Endothelial cell of umbilical vein (primary cell): ENCODE data around the gene LIPM. TPM values are rescaled to one million over a fixed set of nuclear protein-coding genes. Genes with fewer than 3 reads are reported as not detected.

Experiments used
- BruUV-seq: library from RNA; stranded (reverse); fragments of 400-500 nt; replicated peaks from 2 replicates; lab custom pipeline; 2021; lab: Mats Ljungman, UMichigan
- CTCF ChIA-PET: fragments of 300-600, 350-600 bp; sonication (Branson Sonifier 250); formaldehyde crosslinking; loops from one replicate; lab custom pipeline; 2021; ENCODE audit warnings: antibody characterized with exemption, inconsistent platforms; lab: Charles Lee
- POLR2A ChIA-PET: fragments of 300-600, 350-600 bp; sonication (Branson Sonifier 250); formaldehyde crosslinking; loops from one replicate; lab custom pipeline; 2021; ENCODE audit warnings: antibody characterized with exemption, inconsistent platforms; lab: Charles Lee
- DNase-seq: peaks from one replicate; pipeline ENCODE4 v3.0.0-alpha.2; 2011; ENCODE audit warnings: low read depth, low spot score
- FAIRE-seq: peaks from 2 replicates; lab custom pipeline; 2011; peaks lifted over from hg19 to GRCh38; lab: Jason Lieb, UNC
- H2AFZ ChIP-seq: 2 replicates; pipeline ENCODE4 v1.6.0; 2012; ENCODE audit warnings: low read depth, low read length, control low read depth, inconsistent platforms
- H3K27ac ChIP-seq: 2 replicates; pipeline ENCODE4 v1.5.1; 2011; ENCODE audit warnings: low read depth, mild to moderate bottlenecking, control low read depth, low read length, moderate library complexity; ENCODE audit not compliant: insufficient read depth
- H3K27me3 ChIP-seq, 2 experiments: 2 replicates each; pipeline versions ENCODE4 v1.6.0 to v1.6.1; 2011; ENCODE audit warnings: low read length in 2 of 2, mixed read lengths in 1 of 2; ENCODE audit not compliant: control insufficient read depth in 2 of 2, insufficient read depth in 2 of 2
- H3K36me3 ChIP-seq, 2 experiments: 2 replicates in 1 of 2; 3 replicates in 1 of 2; pipeline ENCODE4 v1.5.1; 2011; ENCODE audit warnings: low read length in 2 of 2, mild to moderate bottlenecking in 1 of 2, moderate library complexity in 1 of 2; ENCODE audit not compliant: control insufficient read depth in 2 of 2, insufficient read depth in 2 of 2; ENCODE audit errors: extremely low read depth in 1 of 2
- H3K4me1 ChIP-seq: 3 replicates; pipeline ENCODE4 v1.5.1; 2011; ENCODE audit warnings: mild to moderate bottlenecking, low read length; ENCODE audit not compliant: control insufficient read depth, insufficient read depth; ENCODE audit errors: extremely low read depth
- H3K4me2 ChIP-seq: 2 replicates; pipeline ENCODE4 v1.6.1; 2011; ENCODE audit warnings: low read length, control low read depth, mixed read lengths; ENCODE audit not compliant: insufficient read depth
- H3K4me3 ChIP-seq, 3 experiments: fragments of 200-600 bp in 1 of 3; sonication (generic), shearing (Covaris generic) in 1 of 3; replicated peaks in 1 of 3; 2 replicates each; pipeline ENCODE4 v1.5.1; 2011 to 2016; ENCODE audit warnings: control low read depth in 3 of 3, low read length in 3 of 3, mild to moderate bottlenecking in 2 of 3, inconsistent platforms in 1 of 3, low read depth in 1 of 3, moderate library complexity in 1 of 3; ENCODE audit not compliant: insufficient read depth in 1 of 3
- H3K79me2 ChIP-seq: 2 replicates; pipeline ENCODE4 v1.6.0; 2012; ENCODE audit warnings: low read length, inconsistent platforms; ENCODE audit not compliant: control insufficient read depth, insufficient read depth
- H3K9ac ChIP-seq: replicated peaks from 2 replicates; pipeline ENCODE3; 2011; ENCODE audit warnings: low read length, control low read depth; ENCODE audit not compliant: insufficient read depth; ENCODE audit errors: extremely low read depth
- H3K9me1 ChIP-seq: replicated peaks from 3 replicates; pipeline ENCODE4 v1.6.0; 2011; ENCODE audit warnings: mild to moderate bottlenecking, low read length; ENCODE audit not compliant: control insufficient read depth, insufficient read depth; ENCODE audit errors: extremely low read depth
- H3K9me3 ChIP-seq: replicated peaks from 2 replicates; pipeline ENCODE4 v1.5.1; 2012; ENCODE audit warnings: low read length, inconsistent platforms; ENCODE audit not compliant: control insufficient read depth, insufficient read depth
- H4K20me1 ChIP-seq: replicated peaks from 2 replicates; pipeline ENCODE3; 2011; ENCODE audit warnings: mild to moderate bottlenecking, low read length; ENCODE audit not compliant: control insufficient read depth, insufficient read depth; ENCODE audit errors: extremely low read depth
- CTCF ChIP-seq, 2 donors: IDR thresholded peaks; 1 replicate in 1 of 2; 2 replicates in 1 of 2; pipeline ENCODE4 v1.5.1; 2011; ENCODE audit warnings: low read length in 2 of 2, mild to moderate bottlenecking in 2 of 2, moderate library complexity in 2 of 2, control low read depth in 1 of 2, inconsistent platforms in 1 of 2, low read depth in 1 of 2; ENCODE audit not compliant: insufficient read depth in 1 of 2; ENCODE audit errors: extremely low read depth in 1 of 2
- EZH2 ChIP-seq: IDR thresholded peaks from 2 replicates; pipeline ENCODE4 v1.6.1; 2012; ENCODE audit warnings: borderline replicate concordance, low read depth, mild to moderate bottlenecking, moderate library complexity, low read length, inconsistent platforms; ENCODE audit not compliant: severe bottlenecking
- FOS ChIP-seq: IDR thresholded peaks from 2 replicates; pipeline ENCODE4 v1.6.1; 2011; ENCODE audit warnings: mild to moderate bottlenecking, low read length, moderate library complexity, borderline replicate concordance; ENCODE audit not compliant: insufficient read depth
- GATA2 ChIP-seq: IDR thresholded peaks from 2 replicates; pipeline ENCODE4 v1.7.0; 2011; ENCODE audit warnings: low read depth, mild to moderate bottlenecking, moderate library complexity, mixed read lengths, low read length; ENCODE audit not compliant: insufficient read length, insufficient read depth
- JUN ChIP-seq: IDR thresholded peaks from 2 replicates; pipeline ENCODE4 v1.6.1; 2011; ENCODE audit warnings: borderline replicate concordance, low read depth; ENCODE audit not compliant: insufficient read length, insufficient read depth
- MYC ChIP-seq: IDR thresholded peaks from one replicate; pipeline ENCODE4 v1.6.1; 2011; ENCODE audit warnings: mild to moderate bottlenecking, low read depth, low read length
- POLR2A ChIP-seq: IDR thresholded peaks from 2 replicates; pipeline ENCODE4 v1.6.1; 2012; ENCODE audit warnings: low read depth, mild to moderate bottlenecking, control low read depth, low read length
- POLR2AphosphoS5 ChIP-seq: IDR thresholded peaks from 2 replicates; pipeline ENCODE4 v1.6.1; 2012; ENCODE audit warnings: low read depth, mild to moderate bottlenecking, control low read depth, low read length, moderate library complexity; ENCODE audit not compliant: insufficient read depth
- dilution Hi-C: fragments of 300-500 bp; cut with MboI; formaldehyde crosslinking; loops from one replicate; pipeline ENCODE4 v1.15.0; 2019; ENCODE audit warnings: low sequenced_read_pairs; ENCODE audit not compliant: extremely low pct_ligation_motif_present
- intact Hi-C: fragments of 100-400 bp; cut with micrococcal nuclease; formaldehyde crosslinking; loops from one replicate; pipeline ENCODE4 v1.10.0; 2022
- polyA plus RNA-seq, 4 experiments: library from polyadenylated mRNA; depleted of rRNA in 3 of 4; stranded (reverse) in 3 of 4; unstranded in 1 of 4; fragments of >200 nt; gene quantifications; 2 replicates each; pipeline versions ENCODE4 v1.2.1 to v1.2.3, GENCODE V29; 2011 to 2012; ENCODE audit warnings: missing spikeins in 1 of 4
- total RNA-seq: library from RNA; stranded (reverse); gene quantifications from 2 replicates; pipeline ENCODE4 v1.2.3, GENCODE V29; 2021
- TF ChIP-seq, protein P1 (sequence below): IDR thresholded peaks from 2 replicates; pipeline ENCODE4 v1.6.1; 2011; ENCODE audit not compliant: insufficient read depth, insufficient read length

Gene LIPM
- total and polyA plus RNA-seq, 2 donors (not counting 3 experiments of a cell fraction or from before 2014, with no cell fraction given): not detected

GRCh38 chr10:88754287-88754686, 48.2 kb upstream of the LIPM start:
- H3K79me2 ChIP-seq: no peaks in the 10 kb centered on the region
- intact Hi-C loops (loop anchor here (2.0 kb wide), 1 partner anchor 47 kb away; the partner anchor contains the start of gene LIPK), dilution Hi-C loops (no loop called here)
- H3K9me3 ChIP-seq: no peaks in the 10 kb centered on the region
- H3K4me3 ChIP-seq: no peak overlapping the region
- H3K9me1 ChIP-seq: no peaks in the 10 kb centered on the region
- ChIA-PET CTCF (interaction anchor here (1.4 kb wide), 1 partner anchor 37 kb away, joined by 4 read pairs; no protein-coding TSS in a partner anchor), POLR2A (no interaction called here)
- H2AFZ ChIP-seq: peak overlapping the region; percentile 32
- FAIRE-seq (peak; percentile 57), DNase-seq (peak; percentile 75)
- H3K4me1 ChIP-seq: peaks cover 14% of the 10 kb centered on the region
- no TSS peak for BruUV-seq
- H3K36me3 ChIP-seq: no peaks in the 10 kb centered on the region
- TF ChIP-seq FOS: peak; percentile 57
- TF ChIP-seq, protein P1, sequence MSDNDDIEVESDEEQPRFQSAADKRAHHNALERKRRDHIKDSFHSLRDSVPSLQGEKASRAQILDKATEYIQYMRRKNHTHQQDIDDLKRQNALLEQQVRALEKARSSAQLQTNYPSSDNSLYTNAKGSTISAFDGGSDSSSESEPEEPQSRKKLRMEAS: no peak
- TF ChIP-seq POLR2AphosphoS5: no peak
- TF ChIP-seq JUN: peak; percentile 13
- peak; percentile 77 for TF ChIP-seq GATA2
- no peaks in the 10 kb centered on the region for H3K27me3 ChIP-seq
- peak overlapping the region; percentile 44 for H3K4me2 ChIP-seq
- no peak overlapping the region for H3K9ac ChIP-seq
- H4K20me1 ChIP-seq: no peaks in the 10 kb centered on the region
- no peak overlapping the region for H3K27ac ChIP-seq

GRCh38 chr10:88755753-88756152, 46.8 kb upstream of the LIPM start:
- dilution Hi-C loops: no loop called here
- Histone ChIP-seq H3K9me1 (no peaks in the 10 kb centered on the region), H3K27me3 (no peaks in the 10 kb centered on the region), H2AFZ (no peak overlapping the region), H4K20me1 (no peaks in the 10 kb centered on the region), H3K9me3 (no peaks in the 10 kb centered on the region), H3K4me3 (no peak overlapping the region), H3K4me2 (no peak overlapping the region), H3K79me2 (no peaks in the 10 kb centered on the region), H3K27ac (no peak overlapping the region), H3K4me1 (peaks cover 14% of the 10 kb centered on the region), H3K36me3 (no peaks in the 10 kb centered on the region), H3K9ac (no peak overlapping the region)
- POLR2A ChIA-PET: no interaction called here
- DNase-seq: no peak
- CTCF ChIA-PET: interaction anchor here (1.1 to 1.4 kb wide), 2 partner anchors 27 to 35 kb away, joined by 4 to 5 read pairs; no protein-coding TSS in a partner anchor
- intact Hi-C loops: loop anchor here (2.0 kb wide), 1 partner anchor 49 kb away; the partner anchor contains the start of gene LIPK
- no peak for FAIRE-seq
- BruUV-seq: no TSS peak
- TF ChIP-seq POLR2AphosphoS5 (no peak), MYC (no peak), POLR2A (no peak), FOS (no peak), JUN (no peak), GATA2 (no peak), EZH2 (no peak), CTCF (IDR thresholded peaks at IDR 0.05; ENCODE audit: extremely low read depth in 1 of 2, insufficient read depth in 1 of 2, low read depth in 1 of 2, low read length in 2 of 2) (no peak)
- TF ChIP-seq, protein P1: no peak
